IMR-90 (cell line): ENCODE results near the gene TMOD1. TPM values are rescaled to one million over a fixed set of nuclear protein-coding genes. Genes with fewer than 3 reads are reported as not detected.

Experiments used
- ATAC-seq: fragments of 200-7000 bp; cut with Tn5 transposase; 2 replicates; pipeline ENCODE4 v1.9.1; 2020; ENCODE audit warnings: low read depth, mild to moderate bottlenecking, moderate library complexity
- BruUV-seq: library from RNA; stranded (reverse); fragments of 400-500 nt; replicated peaks from 2 replicates; lab custom pipeline; 2021; lab: Mats Ljungman, UMichigan
- CTCF ChIA-PET: fragments of 300-600 bp; formaldehyde crosslinking; extraction: SDS; loops from one replicate; lab custom pipeline; 2021; ENCODE audit warnings: antibody characterized with exemption; lab: Yijun Ruan, JAX
- POLR2A ChIA-PET: fragments of 300-600 bp; sonication (Branson Sonifier 250); formaldehyde crosslinking; loops from one replicate; lab custom pipeline; 2022; ENCODE audit warnings: antibody characterized with exemption; ENCODE audit not compliant: unreplicated experiment; lab: Charles Lee
- DNase-seq: peaks from one replicate; pipeline ENCODE4 v3.0.0; 2013
- H2AFZ ChIP-seq: replicated peaks from 2 replicates; pipeline ENCODE3; 2013; ENCODE audit warnings: low read length, mild to moderate bottlenecking; ENCODE audit not compliant: poor library complexity
- H2AK5ac ChIP-seq: 2 replicates; pipeline ENCODE4 v1.6.1; 2013; ENCODE audit warnings: low read depth, low read length, inconsistent platforms
- H2AK9ac ChIP-seq: replicated peaks from 2 replicates; pipeline ENCODE3; 2013; ENCODE audit warnings: mild to moderate bottlenecking, low read depth, low read length, moderate library complexity; ENCODE audit not compliant: poor library complexity
- H2BK120ac ChIP-seq: 2 replicates; pipeline ENCODE4 v1.6.1; 2013; ENCODE audit warnings: low read depth, low read length, inconsistent platforms
- H2BK15ac ChIP-seq: 3 replicates; pipeline ENCODE4 v1.6.1; 2013; ENCODE audit warnings: low read depth, low read length, inconsistent platforms
- H2BK20ac ChIP-seq: 2 replicates; pipeline ENCODE4 v1.6.1; 2013; ENCODE audit warnings: low read depth, mild to moderate bottlenecking, inconsistent platforms, low read length, moderate library complexity
- H2BK5ac ChIP-seq: 2 replicates; pipeline ENCODE4 v1.6.1; 2013; ENCODE audit warnings: mild to moderate bottlenecking, low read depth, low read length, inconsistent platforms; ENCODE audit not compliant: poor library complexity, severe bottlenecking
- H3K14ac ChIP-seq: replicated peaks from 2 replicates; pipeline ENCODE4 v1.6.1; 2013; ENCODE audit warnings: low read depth, low read length, inconsistent platforms
- H3K18ac ChIP-seq: 2 replicates; pipeline ENCODE4 v1.6.1; 2013; ENCODE audit warnings: low read depth, low read length, control low read depth
- H3K23ac ChIP-seq: 2 replicates; pipeline ENCODE4 v1.6.1; 2013; ENCODE audit warnings: low read depth, low read length, inconsistent platforms
- H3K27ac ChIP-seq: 2 replicates; pipeline ENCODE4 v1.5.1; 2013; ENCODE audit warnings: mild to moderate bottlenecking, control low read depth, low read length; ENCODE audit not compliant: insufficient read depth
- H3K27me3 ChIP-seq: 2 replicates; pipeline ENCODE4 v1.6.1; 2013; ENCODE audit warnings: low read length; ENCODE audit not compliant: control insufficient read depth, insufficient read depth
- H3K36me3 ChIP-seq: 2 replicates; pipeline ENCODE4 v1.6.1; 2013; ENCODE audit warnings: low read length, mixed read lengths; ENCODE audit not compliant: control insufficient read depth, insufficient read depth
- H3K4ac ChIP-seq: 2 replicates; pipeline ENCODE4 v1.6.1; 2013; ENCODE audit warnings: low read depth, low read length, inconsistent platforms
- H3K4me1 ChIP-seq: 2 replicates; pipeline ENCODE4 v1.6.1; 2013; ENCODE audit warnings: low read length, mixed read lengths; ENCODE audit not compliant: control insufficient read depth, insufficient read depth
- H3K4me2 ChIP-seq: 2 replicates; pipeline ENCODE4 v1.6.1; 2013; ENCODE audit warnings: low read depth, mild to moderate bottlenecking, control low read depth, low read length, moderate library complexity
- H3K4me3 ChIP-seq: 2 replicates; pipeline ENCODE4 v1.5.1; 2013; ENCODE audit warnings: low read depth, mild to moderate bottlenecking, control low read depth, low read length, moderate library complexity; ENCODE audit not compliant: insufficient read depth
- H3K56ac ChIP-seq: 2 replicates; pipeline ENCODE4 v1.6.1; 2013; ENCODE audit warnings: low read length, inconsistent platforms; ENCODE audit not compliant: insufficient read depth; ENCODE audit errors: extremely low read depth
- H3K79me1 ChIP-seq, 2 experiments: 2 replicates each; pipeline ENCODE4 v1.6.1; 2013; ENCODE audit warnings: low read length in 2 of 2, inconsistent platforms in 1 of 2, low read depth in 1 of 2
- H3K9ac ChIP-seq: 2 replicates; pipeline ENCODE4 v1.6.1; 2013; ENCODE audit warnings: low read depth, low read length, control low read depth
- H3K9me1 ChIP-seq: 2 replicates; pipeline ENCODE4 v1.6.1; 2013; ENCODE audit warnings: low read length, inconsistent platforms; ENCODE audit not compliant: insufficient read depth
- H3K9me3 ChIP-seq: 2 replicates; pipeline ENCODE4 v1.6.1; 2013; ENCODE audit warnings: low read length; ENCODE audit not compliant: control insufficient read depth, insufficient read depth
- H4K20me1 ChIP-seq: 2 replicates; pipeline ENCODE4 v1.6.1; 2013; ENCODE audit warnings: low read length, inconsistent platforms; ENCODE audit not compliant: insufficient read depth
- H4K5ac ChIP-seq: 2 replicates; pipeline ENCODE4 v1.6.1; 2013; ENCODE audit warnings: mild to moderate bottlenecking, low read depth, low read length, control low read depth
- H4K8ac ChIP-seq, 2 experiments: 2 replicates each; pipeline ENCODE4 v1.6.1; 2013; ENCODE audit warnings: low read depth in 2 of 2, low read length in 2 of 2, control low read depth in 1 of 2, inconsistent platforms in 1 of 2
- H4K91ac ChIP-seq: 2 replicates; pipeline ENCODE4 v1.6.1; 2013; ENCODE audit warnings: low read depth, low read length, inconsistent platforms; ENCODE audit not compliant: insufficient read depth
- BHLHE40 ChIP-seq: fragments of 150-350 bp; IDR thresholded peaks from 2 replicates; pipeline ENCODE4 v1.6.1; 2016; ENCODE audit warnings: mild to moderate bottlenecking, low read depth, low read length
- CEBPB ChIP-seq: IDR thresholded peaks from 2 replicates; pipeline ENCODE4 v1.6.1; 2012; ENCODE audit warnings: low read depth, low read length, improper control_type of control experiment
- CHD1 ChIP-seq: IDR thresholded peaks from 2 replicates; pipeline ENCODE4 v1.6.1; 2012; ENCODE audit warnings: low read depth, low read length, improper control_type of control experiment
- CTCF ChIP-seq: conservative IDR thresholded peaks from 2 replicates; pipeline ENCODE4 v1.5.1; 2012; ENCODE audit warnings: mild to moderate bottlenecking, low read depth, low read length, improper control_type of control experiment
- ELK1 ChIP-seq: fragments of 150-350 bp; IDR thresholded peaks from 2 replicates; pipeline ENCODE4 v1.6.1; 2016; ENCODE audit warnings: low read depth, mild to moderate bottlenecking, low read length, moderate library complexity, borderline replicate concordance
- FOS ChIP-seq: fragments of 150-350 bp; IDR thresholded peaks from 2 replicates; pipeline ENCODE4 v1.6.1; 2016; ENCODE audit warnings: low read depth, low read length
- MAFK ChIP-seq: IDR thresholded peaks from 2 replicates; pipeline ENCODE4 v1.6.1; 2012; ENCODE audit warnings: low read depth, low read length, improper control_type of control experiment
- MAZ ChIP-seq: IDR thresholded peaks from 2 replicates; pipeline ENCODE4 v1.6.1; 2012; ENCODE audit warnings: low read depth, mild to moderate bottlenecking, low read length, improper control_type of control experiment, moderate library complexity, borderline replicate concordance
- MXI1 ChIP-seq: IDR thresholded peaks from 2 replicates; pipeline ENCODE4 v1.6.1; 2012; ENCODE audit warnings: low read depth, mild to moderate bottlenecking, low read length, moderate library complexity, borderline replicate concordance
- NFE2L2 ChIP-seq: fragments of 150-350 bp; IDR thresholded peaks from 2 replicates; pipeline ENCODE4 v1.6.1; 2016; ENCODE audit warnings: low read depth, mild to moderate bottlenecking, low read length
- POLR2A ChIP-seq: IDR thresholded peaks from 2 replicates; pipeline ENCODE4 v1.6.1; 2012; ENCODE audit warnings: mild to moderate bottlenecking, low read depth, low read length
- RAD21 ChIP-seq: IDR thresholded peaks from 2 replicates; pipeline ENCODE4 v1.6.1; 2012; ENCODE audit warnings: low read length, improper control_type of control experiment
- RCOR1 ChIP-seq: IDR thresholded peaks from 2 replicates; pipeline ENCODE4 v1.6.1; 2012; ENCODE audit warnings: mild to moderate bottlenecking, low read length, improper control_type of control experiment; ENCODE audit not compliant: insufficient replicate concordance
- RFX5 ChIP-seq: IDR thresholded peaks from 2 replicates; pipeline ENCODE4 v1.8.0; 2012; ENCODE audit warnings: low read depth, mild to moderate bottlenecking, low read length, moderate library complexity
- SMC3 ChIP-seq: fragments of 150-350 bp; IDR thresholded peaks from 2 replicates; pipeline ENCODE4 v1.6.1; 2016; ENCODE audit warnings: low read depth, mild to moderate bottlenecking, antibody characterized with exemption, low read length, moderate library complexity
- USF2 ChIP-seq: fragments of 150-350 bp; IDR thresholded peaks from 2 replicates; pipeline ENCODE4 v1.6.1; 2017; ENCODE audit warnings: mild to moderate bottlenecking, antibody characterized with exemption, low read length, low read depth
- WGBS, 2 experiments: methylation state at CpG; one replicate each; pipeline versions ENCODE4 v1.1.5 to v1.1.7; 2013; ENCODE audit warnings: missing lambda C conversion rate in 2 of 2; ENCODE audit not compliant: insufficient read length in 1 of 2; ENCODE audit errors: extremely low coverage in 2 of 2; 5-methylcytosine and 5-hydroxymethylcytosine counted together
- dilution Hi-C: fragments of 300-500 bp; cut with HindIII; formaldehyde crosslinking; loops from one replicate; pipeline ENCODE4 v1.14.3; 2018; ENCODE audit warnings: low sequenced_read_pairs; ENCODE audit not compliant: unreplicated experiment
- in situ Hi-C: fragments of 300-500 bp; cut with MboI; formaldehyde crosslinking; loops from 3 replicates; pipeline ENCODE4 v1.14.3; 2019; ENCODE audit warnings: low sequenced_read_pairs, inconsistent platforms, mixed read lengths
- intact Hi-C: fragments of 100-400 bp; cut with micrococcal nuclease; formaldehyde crosslinking; loops from 2 replicates; pipeline ENCODE4 v1.10.0; 2022
- polyA plus RNA-seq, 3 experiments: library from polyadenylated mRNA; depleted of rRNA; stranded (reverse); fragments of >200 nt; gene quantifications; 2 replicates each; pipeline ENCODE4 v1.2.3, GENCODE V29; 2012; ENCODE audit warnings: low replicate concordance in 1 of 3
- total RNA-seq: library from RNA; depleted of rRNA; stranded (reverse); fragments of >200 nt; gene quantifications from 2 replicates; pipeline ENCODE4 v1.2.3, GENCODE V29; 2012

TMOD1 gene
- total and polyA plus RNA-seq, 2 of the 4 experiments (the other 2 are of a cell fraction): 0.18 to 0.38 TPM

- H3K9me1 ChIP-seq: no peaks in the 10 kb centered on the region
- H3K14ac ChIP-seq: no peak overlapping the region
- no peak overlapping the region for H4K8ac ChIP-seq
- no peak overlapping the region for H3K4me2 ChIP-seq
- H3K4me1 ChIP-seq: no peaks in the 10 kb centered on the region
- ATAC-seq (no peak), DNase-seq (no peak)
- H3K23ac ChIP-seq: no peak overlapping the region
- CTCF ChIA-PET: no interaction called here
- 0 out of 2 replicates have a peak, but pooled peaks cover 4% of the 10 kb centered on the region for H4K20me1 ChIP-seq
- TF ChIP-seq ELK1 (no peak), RFX5 (no peak), CHD1 (no peak), NFE2L2 (no peak), POLR2A (no peak), RAD21 (no peak), BHLHE40 (no peak), MAZ (no peak), USF2 (no peak), FOS (no peak), SMC3 (no peak), MAFK (no peak), MXI1 (no peak), RCOR1 (no peak), CTCF (no peak), CEBPB (no peak)
- peaks cover 2% of the 10 kb centered on the region; the same call in 1 of the 2 replicates for H3K27me3 ChIP-seq
- H3K79me1 ChIP-seq: no peaks in the 10 kb centered on the region
- no CpG with 5 or more reads among the region's 5 CpGs for WGBS, 2 experiments
- H4K5ac ChIP-seq: no peak overlapping the region
- no peaks in the 10 kb centered on the region for H3K9me3 ChIP-seq
- H2BK120ac ChIP-seq: no peak overlapping the region
- H3K9ac ChIP-seq: no peak overlapping the region
- no peak overlapping the region for H3K56ac ChIP-seq
- H2AK9ac ChIP-seq: peak overlapping the region; percentile 50
- in situ Hi-C loops (no loop called here), dilution Hi-C loops (no loop called here), intact Hi-C loops (no loop called here)
- no peak overlapping the region for H2BK20ac ChIP-seq
- H3K4ac ChIP-seq: no peak overlapping the region
- peaks cover 4% of the 10 kb centered on the region for H3K36me3 ChIP-seq
- no peak overlapping the region for H3K27ac ChIP-seq
- BruUV-seq: no TSS peak
- H3K4me3 ChIP-seq: no peak overlapping the region
- H2BK15ac ChIP-seq: no peak overlapping the region
- no peak overlapping the region for H2AFZ ChIP-seq
- POLR2A ChIA-PET: no interaction called here
- H3K18ac ChIP-seq: no peak overlapping the region
- H2BK5ac ChIP-seq: no peak overlapping the region
- no peak overlapping the region for H4K91ac ChIP-seq
- H2AK5ac ChIP-seq: no peak overlapping the region
Observed at GRCh38 chr9:97548379-97548778, 46.9 kb downstream of the TMOD1 start.
